GM23338 (cell line): Measurements from ENCODE around the gene DMBT1. TPM values are rescaled to one million over a fixed set of nuclear protein-coding genes. Genes with fewer than 3 reads are reported as not detected.

Source experiments
- ATAC-seq: fragments of 200-7000 bp; cut with Tn5 transposase; 3 replicates; pipeline ENCODE4 v1.9.1; 2020
- DNase-seq: peaks from one replicate; pipeline ENCODE4 v3.0.0-alpha.2; 2015; ENCODE audit warnings: low spot score
- H2AFZ ChIP-seq: fragments of 200-600 bp; sonication (generic); 2 replicates; pipeline ENCODE4 v1.8.0; 2016; ENCODE audit warnings: antibody characterized with exemption, mild to moderate bottlenecking, moderate library complexity
- H3F3A ChIP-seq: fragments of 200-600 bp; sonication (generic); replicated peaks from 2 replicates; pipeline ENCODE4 v1.8.0; 2017; ENCODE audit warnings: antibody characterized with exemption, mixed run types, low read depth
- H3K27ac ChIP-seq: fragments of 200-600 bp; sonication (generic); 2 replicates; pipeline ENCODE4 v1.6.1; 2016; ENCODE audit warnings: low read depth
- H3K27me3 ChIP-seq: fragments of 200-600 bp; sonication (generic); 2 replicates; pipeline ENCODE4 v1.8.0; 2016; ENCODE audit warnings: mild to moderate bottlenecking, mixed run types, moderate library complexity; ENCODE audit not compliant: insufficient read depth
- H3K36me3 ChIP-seq: fragments of 200-600 bp; sonication (generic); 2 replicates; pipeline ENCODE4 v1.8.0; 2016; ENCODE audit warnings: mild to moderate bottlenecking; ENCODE audit not compliant: insufficient read depth
- H3K4me1 ChIP-seq: fragments of 200-600 bp; sonication (generic); 2 replicates; pipeline ENCODE4 v1.8.0; 2016; ENCODE audit warnings: mild to moderate bottlenecking, moderate library complexity; ENCODE audit not compliant: insufficient read depth
- H3K4me2 ChIP-seq: fragments of 200-600 bp; sonication (generic); 2 replicates; pipeline ENCODE4 v1.7.1; 2017; ENCODE audit warnings: mixed run types
- H3K4me3 ChIP-seq: fragments of 200-600 bp; sonication (generic); 2 replicates; pipeline ENCODE4 v1.6.1; 2016; ENCODE audit warnings: mixed run types
- H3K79me2 ChIP-seq: fragments of 200-600 bp; sonication (generic); replicated peaks from 2 replicates; pipeline ENCODE4 v1.8.0; 2017; ENCODE audit warnings: mild to moderate bottlenecking; ENCODE audit not compliant: insufficient read depth
- H3K9me2 ChIP-seq: fragments of 200-600 bp; sonication (generic); 2 replicates; pipeline ENCODE4 v1.8.0; 2017; ENCODE audit not compliant: insufficient read depth
- H4K20me1 ChIP-seq: fragments of 200-600 bp; sonication (generic); replicated peaks from 2 replicates; pipeline ENCODE4 v1.8.0; 2017; ENCODE audit warnings: mild to moderate bottlenecking; ENCODE audit not compliant: insufficient read depth
- H3K27ac Mint-ChIP-seq: 2 replicates; pipeline ENCODE4 v1.8.0; 2020; ENCODE audit warnings: inconsistent platforms, mild to moderate bottlenecking, moderate library complexity, mixed read lengths
- H3K27me3 Mint-ChIP-seq: 3 replicates; pipeline ENCODE4 v1.8.0; 2022; ENCODE audit warnings: low read depth, mild to moderate bottlenecking, moderate library complexity, mixed read lengths, inconsistent platforms; ENCODE audit not compliant: insufficient read depth, poor library complexity
- H3K36me3 Mint-ChIP-seq: 3 replicates; pipeline ENCODE4 v1.8.0; 2021; ENCODE audit warnings: low read depth, mild to moderate bottlenecking, inconsistent platforms, moderate library complexity, mixed read lengths
- H3K4me1 Mint-ChIP-seq: 3 replicates; pipeline ENCODE4 v1.8.0; 2020; ENCODE audit warnings: mild to moderate bottlenecking, inconsistent platforms, mixed read lengths
- H3K4me3 Mint-ChIP-seq: 3 replicates; pipeline ENCODE4 v1.8.0; 2021; ENCODE audit warnings: moderate library complexity, mild to moderate bottlenecking, inconsistent platforms, mixed read lengths
- H3K9me3 Mint-ChIP-seq: 3 replicates; pipeline ENCODE4 v1.8.0; 2020; ENCODE audit warnings: moderate library complexity, mild to moderate bottlenecking, inconsistent platforms, mixed read lengths
- CREB1 ChIP-seq: fragments of 250-450 bp; sonication (Bioruptor Pico); IDR thresholded peaks from 2 replicates; pipeline ENCODE4 v1.5.0; 2020; ENCODE audit warnings: low read depth, mild to moderate bottlenecking, moderate library complexity
- EZH2 ChIP-seq: fragments of 200-600 bp; sonication (generic); IDR thresholded peaks from one replicate; pipeline ENCODE4 v1.8.0; 2017; ENCODE audit warnings: antibody characterized with exemption, mild to moderate bottlenecking, low read depth; ENCODE audit not compliant: unreplicated experiment
- EZH2phosphoT487 ChIP-seq: fragments of 200-600 bp; sonication (generic); IDR thresholded peaks from one replicate; pipeline ENCODE4 v1.8.1; 2018; ENCODE audit warnings: antibody characterized with exemption; ENCODE audit not compliant: unreplicated experiment
- JUNB ChIP-seq: IDR thresholded peaks from one replicate; pipeline ENCODE4 v1.6.1; 2016; ENCODE audit warnings: antibody characterized with exemption; ENCODE audit not compliant: unreplicated experiment
- NANOG ChIP-seq: IDR thresholded peaks from 2 replicates; pipeline ENCODE4 v1.6.1; 2016; ENCODE audit warnings: antibody characterized with exemption, borderline replicate concordance
- POLR2AphosphoS5 ChIP-seq: IDR thresholded peaks from 2 replicates; pipeline ENCODE4 v1.6.1; 2016; ENCODE audit warnings: antibody characterized with exemption, low read depth
- ZNF114 ChIP-seq: fragments of 250-450 bp; sonication (Bioruptor Pico); IDR thresholded peaks from 2 replicates; pipeline ENCODE4 v1.5.0; 2020; ENCODE audit warnings: mild to moderate bottlenecking, moderate library complexity
- ZNF331 ChIP-seq: fragments of 250-450 bp; sonication (Bioruptor Pico); IDR thresholded peaks from 2 replicates; pipeline ENCODE4 v1.5.0; 2020; ENCODE audit warnings: low read depth, mild to moderate bottlenecking, moderate library complexity
- polyA plus RNA-seq: library from polyadenylated mRNA; unstranded; fragments of >200 nt; fragmentation: Nextera tagmentation; extraction: Ambion mirVana; gene quantifications from 2 replicates; pipeline ENCODE4 v1.2.1, GENCODE V29; 2016
- total RNA-seq: library from RNA; depleted of rRNA; stranded (reverse); fragments of >200 nt; shearing (Covaris generic); gene quantifications from 2 replicates; pipeline ENCODE4 v1.2.3, GENCODE V29; 2014
- TF ChIP-seq, protein P1 (sequence below): fragments of 250-450 bp; sonication (Bioruptor Pico); IDR thresholded peaks from 2 replicates; pipeline ENCODE4 v1.5.0; 2020; ENCODE audit warnings: mild to moderate bottlenecking, moderate library complexity
- TF ChIP-seq, protein P2 (sequence below): IDR thresholded peaks from one replicate; pipeline ENCODE4 v1.6.1; 2018; ENCODE audit warnings: antibody characterized with exemption; ENCODE audit not compliant: unreplicated experiment

The DMBT1 gene
- total and polyA plus RNA-seq, 2 experiments from 2014 or later, result 0.03 to 0.05 TPM

DNA sequence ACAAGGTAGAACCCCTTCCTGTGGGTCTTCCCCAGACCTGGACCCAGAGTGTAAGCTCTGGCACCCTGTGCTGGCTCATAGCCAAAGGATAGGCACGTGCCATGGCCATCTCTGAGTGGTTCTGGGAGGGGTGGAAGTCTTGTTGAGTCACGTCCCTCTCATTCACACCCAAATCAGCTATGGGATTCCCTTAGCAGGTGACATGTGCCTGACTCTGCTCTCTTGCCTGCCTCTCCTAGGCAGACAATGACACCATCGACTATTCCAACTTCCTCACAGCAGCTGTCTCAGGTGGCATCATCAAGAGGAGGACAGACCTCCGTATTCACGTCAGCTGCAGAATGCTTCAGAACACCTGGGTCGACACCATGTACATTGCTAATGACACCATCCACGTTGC lies 79.2 kb downstream of the DMBT1 start:
- no peaks in the 10 kb centered on the region for H3K9me2 ChIP-seq
- no peak for ATAC-seq
- H3K27ac Mint-ChIP-seq, result no peak overlapping the region
- H3K4me1 Mint-ChIP-seq, result peaks cover 4% of the 10 kb centered on the region; the same call in 2 of the 3 replicates
- H3K27me3 ChIP-seq, result no peaks in the 10 kb centered on the region
- H3K4me2 ChIP-seq, result no peak overlapping the region
- H3K27ac ChIP-seq, result no peak overlapping the region
- H3K36me3 Mint-ChIP-seq, result no peaks in the 10 kb centered on the region
- no peak overlapping the region for H3K4me3 Mint-ChIP-seq
- no peak for DNase-seq
- H4K20me1 ChIP-seq, result no peaks in the 10 kb centered on the region
- H3K9me3 Mint-ChIP-seq, result no peaks in the 10 kb centered on the region
- no peak overlapping the region for H2AFZ ChIP-seq
- peaks cover 2% of the 10 kb centered on the region for H3K27me3 Mint-ChIP-seq
- no peaks in the 10 kb centered on the region for H3K36me3 ChIP-seq
- no peaks in the 10 kb centered on the region for H3K79me2 ChIP-seq
- H3F3A ChIP-seq, result no peaks in the 10 kb centered on the region
- no peaks in the 10 kb centered on the region for H3K4me1 ChIP-seq
- TF ChIP-seq EZH2 (no peak), CREB1 (no peak), POLR2AphosphoS5 (no peak)
- TF ChIP-seq, protein P1, sequence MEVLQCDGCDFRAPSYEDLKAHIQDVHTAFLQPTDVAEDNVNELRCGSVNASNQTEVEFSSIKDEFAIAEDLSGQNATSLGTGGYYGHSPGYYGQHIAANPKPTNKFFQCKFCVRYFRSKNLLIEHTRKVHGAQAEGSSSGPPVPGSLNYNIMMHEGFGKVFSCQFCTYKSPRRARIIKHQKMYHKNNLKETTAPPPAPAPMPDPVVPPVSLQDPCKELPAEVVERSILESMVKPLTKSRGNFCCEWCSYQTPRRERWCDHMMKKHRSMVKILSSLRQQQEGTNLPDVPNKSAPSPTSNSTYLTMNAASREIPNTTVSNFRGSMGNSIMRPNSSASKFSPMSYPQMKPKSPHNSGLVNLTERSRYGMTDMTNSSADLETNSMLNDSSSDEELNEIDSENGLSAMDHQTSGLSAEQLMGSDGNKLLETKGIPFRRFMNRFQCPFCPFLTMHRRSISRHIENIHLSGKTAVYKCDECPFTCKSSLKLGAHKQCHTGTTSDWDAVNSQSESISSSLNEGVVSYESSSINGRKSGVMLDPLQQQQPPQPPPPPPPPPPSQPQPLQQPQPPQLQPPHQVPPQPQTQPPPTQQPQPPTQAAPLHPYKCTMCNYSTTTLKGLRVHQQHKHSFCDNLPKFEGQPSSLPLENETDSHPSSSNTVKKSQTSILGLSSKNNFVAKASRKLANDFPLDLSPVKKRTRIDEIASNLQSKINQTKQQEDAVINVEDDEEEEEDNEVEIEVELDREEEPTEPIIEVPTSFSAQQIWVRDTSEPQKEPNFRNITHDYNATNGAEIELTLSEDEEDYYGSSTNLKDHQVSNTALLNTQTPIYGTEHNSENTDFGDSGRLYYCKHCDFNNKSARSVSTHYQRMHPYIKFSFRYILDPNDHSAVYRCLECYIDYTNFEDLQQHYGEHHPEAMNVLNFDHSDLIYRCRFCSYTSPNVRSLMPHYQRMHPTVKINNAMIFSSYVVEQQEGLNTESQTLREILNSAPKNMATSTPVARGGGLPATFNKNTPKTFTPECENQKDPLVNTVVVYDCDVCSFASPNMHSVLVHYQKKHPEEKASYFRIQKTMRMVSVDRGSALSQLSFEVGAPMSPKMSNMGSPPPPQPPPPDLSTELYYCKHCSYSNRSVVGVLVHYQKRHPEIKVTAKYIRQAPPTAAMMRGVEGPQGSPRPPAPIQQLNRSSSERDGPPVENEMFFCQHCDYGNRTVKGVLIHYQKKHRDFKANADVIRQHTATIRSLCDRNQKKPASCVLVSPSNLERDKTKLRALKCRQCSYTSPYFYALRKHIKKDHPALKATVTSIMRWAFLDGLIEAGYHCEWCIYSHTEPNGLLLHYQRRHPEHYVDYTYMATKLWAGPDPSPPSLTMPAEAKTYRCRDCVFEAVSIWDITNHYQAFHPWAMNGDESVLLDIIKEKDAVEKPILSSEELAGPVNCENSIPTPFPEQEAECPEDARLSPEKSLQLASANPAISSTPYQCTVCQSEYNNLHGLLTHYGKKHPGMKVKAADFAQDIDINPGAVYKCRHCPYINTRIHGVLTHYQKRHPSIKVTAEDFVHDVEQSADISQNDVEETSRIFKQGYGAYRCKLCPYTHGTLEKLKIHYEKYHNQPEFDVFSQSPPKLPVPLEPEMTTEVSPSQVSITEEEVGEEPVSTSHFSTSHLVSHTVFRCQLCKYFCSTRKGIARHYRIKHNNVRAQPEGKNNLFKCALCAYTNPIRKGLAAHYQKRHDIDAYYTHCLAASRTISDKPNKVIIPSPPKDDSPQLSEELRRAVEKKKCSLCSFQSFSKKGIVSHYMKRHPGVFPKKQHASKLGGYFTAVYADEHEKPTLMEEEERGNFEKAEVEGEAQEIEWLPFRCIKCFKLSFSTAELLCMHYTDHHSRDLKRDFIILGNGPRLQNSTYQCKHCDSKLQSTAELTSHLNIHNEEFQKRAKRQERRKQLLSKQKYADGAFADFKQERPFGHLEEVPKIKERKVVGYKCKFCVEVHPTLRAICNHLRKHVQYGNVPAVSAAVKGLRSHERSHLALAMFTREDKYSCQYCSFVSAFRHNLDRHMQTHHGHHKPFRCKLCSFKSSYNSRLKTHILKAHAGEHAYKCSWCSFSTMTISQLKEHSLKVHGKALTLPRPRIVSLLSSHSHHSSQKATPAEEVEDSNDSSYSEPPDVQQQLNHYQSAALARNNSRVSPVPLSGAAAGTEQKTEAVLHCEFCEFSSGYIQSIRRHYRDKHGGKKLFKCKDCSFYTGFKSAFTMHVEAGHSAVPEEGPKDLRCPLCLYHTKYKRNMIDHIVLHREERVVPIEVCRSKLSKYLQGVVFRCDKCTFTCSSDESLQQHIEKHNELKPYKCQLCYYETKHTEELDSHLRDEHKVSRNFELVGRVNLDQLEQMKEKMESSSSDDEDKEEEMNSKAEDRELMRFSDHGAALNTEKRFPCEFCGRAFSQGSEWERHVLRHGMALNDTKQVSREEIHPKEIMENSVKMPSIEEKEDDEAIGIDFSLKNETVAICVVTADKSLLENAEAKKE (CRISPR knock-in tag), result no peak
- H3K4me3 ChIP-seq, result no peak overlapping the region

DNA sequence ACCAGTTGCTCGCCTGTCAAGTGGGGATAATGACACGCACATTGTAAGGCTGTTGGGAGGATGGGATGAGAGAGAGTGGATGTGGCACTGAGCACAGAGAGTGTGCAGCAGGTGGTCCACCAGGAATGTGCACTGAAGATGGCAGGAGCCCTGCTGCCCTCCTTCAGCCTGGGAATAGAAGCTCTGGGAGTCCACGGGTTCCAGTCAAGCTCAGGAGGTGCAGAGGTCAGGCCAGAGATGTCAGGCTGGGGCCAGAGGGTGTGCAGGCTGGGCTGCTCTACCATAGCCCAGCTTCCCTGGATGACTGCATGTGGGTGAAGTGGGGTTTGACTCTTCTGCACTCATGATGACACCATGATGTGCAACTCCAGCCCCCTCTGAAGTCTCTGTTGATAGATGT lies 80.4 kb downstream of the DMBT1 start:
- Histone ChIP-seq H3K79me2 (no peaks in the 10 kb centered on the region), H4K20me1 (no peaks in the 10 kb centered on the region)
- no peak for TF ChIP-seq NANOG
- no peak for TF ChIP-seq ZNF331
- TF ChIP-seq EZH2, result no peak
- no peak for TF ChIP-seq ZNF114 (CRISPR knock-in tag)
- TF ChIP-seq POLR2AphosphoS5, result no peak
- TF ChIP-seq JUNB, result no peak
- TF ChIP-seq, protein P2, sequence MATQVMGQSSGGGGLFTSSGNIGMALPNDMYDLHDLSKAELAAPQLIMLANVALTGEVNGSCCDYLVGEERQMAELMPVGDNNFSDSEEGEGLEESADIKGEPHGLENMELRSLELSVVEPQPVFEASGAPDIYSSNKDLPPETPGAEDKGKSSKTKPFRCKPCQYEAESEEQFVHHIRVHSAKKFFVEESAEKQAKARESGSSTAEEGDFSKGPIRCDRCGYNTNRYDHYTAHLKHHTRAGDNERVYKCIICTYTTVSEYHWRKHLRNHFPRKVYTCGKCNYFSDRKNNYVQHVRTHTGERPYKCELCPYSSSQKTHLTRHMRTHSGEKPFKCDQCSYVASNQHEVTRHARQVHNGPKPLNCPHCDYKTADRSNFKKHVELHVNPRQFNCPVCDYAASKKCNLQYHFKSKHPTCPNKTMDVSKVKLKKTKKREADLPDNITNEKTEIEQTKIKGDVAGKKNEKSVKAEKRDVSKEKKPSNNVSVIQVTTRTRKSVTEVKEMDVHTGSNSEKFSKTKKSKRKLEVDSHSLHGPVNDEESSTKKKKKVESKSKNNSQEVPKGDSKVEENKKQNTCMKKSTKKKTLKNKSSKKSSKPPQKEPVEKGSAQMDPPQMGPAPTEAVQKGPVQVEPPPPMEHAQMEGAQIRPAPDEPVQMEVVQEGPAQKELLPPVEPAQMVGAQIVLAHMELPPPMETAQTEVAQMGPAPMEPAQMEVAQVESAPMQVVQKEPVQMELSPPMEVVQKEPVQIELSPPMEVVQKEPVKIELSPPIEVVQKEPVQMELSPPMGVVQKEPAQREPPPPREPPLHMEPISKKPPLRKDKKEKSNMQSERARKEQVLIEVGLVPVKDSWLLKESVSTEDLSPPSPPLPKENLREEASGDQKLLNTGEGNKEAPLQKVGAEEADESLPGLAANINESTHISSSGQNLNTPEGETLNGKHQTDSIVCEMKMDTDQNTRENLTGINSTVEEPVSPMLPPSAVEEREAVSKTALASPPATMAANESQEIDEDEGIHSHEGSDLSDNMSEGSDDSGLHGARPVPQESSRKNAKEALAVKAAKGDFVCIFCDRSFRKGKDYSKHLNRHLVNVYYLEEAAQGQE, result no peak
- no peak for TF ChIP-seq EZH2phosphoT487

More for the DNA sequence above, 80.4 kb downstream of the DMBT1 start:
- H3K27me3 Mint-ChIP-seq, result peaks cover 2% of the 10 kb centered on the region
- Histone ChIP-seq H2AFZ (no peak overlapping the region), H3K27me3 (no peaks in the 10 kb centered on the region), H3K4me3 (no peak overlapping the region), H3F3A (no peaks in the 10 kb centered on the region), H3K4me2 (no peak overlapping the region), H3K9me2 (no peaks in the 10 kb centered on the region), H3K27ac (no peak overlapping the region), H3K4me1 (no peaks in the 10 kb centered on the region), H3K36me3 (no peaks in the 10 kb centered on the region)
- H3K9me3 Mint-ChIP-seq, result no peaks in the 10 kb centered on the region
- ATAC-seq (no peak), DNase-seq (no peak)
- peaks cover 4% of the 10 kb centered on the region; the same call in 2 of the 3 replicates for H3K4me1 Mint-ChIP-seq
- H3K36me3 Mint-ChIP-seq, result no peaks in the 10 kb centered on the region
- H3K27ac Mint-ChIP-seq, result no peak overlapping the region
- H3K4me3 Mint-ChIP-seq, result no peak overlapping the region
